H1 (cell line): ENCODE data around the gene MID1. TPM values are rescaled to one million over a fixed set of nuclear protein-coding genes. Genes with fewer than 3 reads are reported as not detected.

Source experiments
- CTCF ChIA-PET: fragments of 300-600 bp; sonication (Branson Sonifier 250); formaldehyde crosslinking; loops from one replicate; lab custom pipeline; 2021; ENCODE audit not compliant: partially characterized antibody; lab: Charles Lee
- POLR2A ChIA-PET: fragments of 300-600 bp; sonication (Branson Sonifier 250); formaldehyde crosslinking; loops from one replicate; lab custom pipeline; 2021; ENCODE audit warnings: inconsistent platforms; ENCODE audit not compliant: partially characterized antibody; lab: Charles Lee
- DNase-seq, 2 experiments: peaks; one replicate each; pipeline versions ENCODE4 v3.0.0 to v3.0.0-alpha.2; 2010 to 2022; ENCODE audit warnings: low spot score in 2 of 2, low read depth in 1 of 2, mixed read lengths in 1 of 2
- FAIRE-seq: peaks from 2 replicates; lab custom pipeline; 2011; peaks lifted over from hg19 to GRCh38; lab: Jason Lieb, UNC
- H2AFZ ChIP-seq: 2 replicates; pipeline ENCODE4 v1.8.1; 2012; ENCODE audit warnings: low read length, inconsistent platforms
- H2AK5ac ChIP-seq: 2 replicates; pipeline ENCODE4 v1.6.1; 2013; ENCODE audit warnings: low read depth, low read length
- H2BK120ac ChIP-seq: replicated peaks from 2 replicates; pipeline ENCODE3; 2013; ENCODE audit warnings: low read depth, low read length, inconsistent platforms
- H2BK12ac ChIP-seq: 2 replicates; pipeline ENCODE4 v1.6.1; 2013; ENCODE audit warnings: low read depth, low read length
- H2BK15ac ChIP-seq: 2 replicates; pipeline ENCODE4 v1.6.1; 2013; ENCODE audit warnings: low read length
- H2BK20ac ChIP-seq: 2 replicates; pipeline ENCODE4 v1.6.1; 2013; ENCODE audit warnings: low read length
- H2BK5ac ChIP-seq: 2 replicates; pipeline ENCODE4 v1.6.1; 2013; ENCODE audit warnings: low read depth, low read length
- H3K14ac ChIP-seq: 2 replicates; pipeline ENCODE4 v1.6.1; 2013; ENCODE audit warnings: inconsistent platforms; ENCODE audit not compliant: insufficient read length
- H3K18ac ChIP-seq: 2 replicates; pipeline ENCODE4 v1.6.1; 2013; ENCODE audit warnings: low read length; ENCODE audit errors: extremely low read depth
- H3K23ac ChIP-seq: 2 replicates; pipeline ENCODE4 v1.6.1; 2013; ENCODE audit warnings: inconsistent platforms; ENCODE audit not compliant: insufficient read length
- H3K23me2 ChIP-seq: 2 replicates; pipeline ENCODE4 v1.6.1; 2013; ENCODE audit warnings: low read depth, low read length
- H3K27ac ChIP-seq: 2 replicates; pipeline ENCODE4 v1.6.1; 2011; ENCODE audit warnings: low read depth, low read length, inconsistent platforms
- H3K27me3 ChIP-seq, 4 experiments: replicated peaks in 1 of 4; 1 replicate in 1 of 4; 2 replicates in 3 of 4; pipeline versions ENCODE4 v1.6.1 to v1.8.1; 2011 to 2013; ENCODE audit warnings: low read length in 3 of 4, mild to moderate bottlenecking in 3 of 4, inconsistent platforms in 2 of 4, mixed read lengths in 2 of 4, moderate library complexity in 1 of 4; ENCODE audit not compliant: control insufficient read depth in 3 of 4, insufficient read depth in 3 of 4; ENCODE audit errors: extremely low read depth in 1 of 4
- H3K36me3 ChIP-seq, 4 experiments: 2 replicates each; pipeline versions ENCODE4 v1.6.1 to v1.8.1; 2011 to 2013; ENCODE audit warnings: mild to moderate bottlenecking in 4 of 4, low read length in 3 of 4, moderate library complexity in 2 of 4, control low read depth in 1 of 4, inconsistent platforms in 1 of 4; ENCODE audit not compliant: insufficient read depth in 4 of 4, control insufficient read depth in 2 of 4
- H3K4ac ChIP-seq: replicated peaks from 2 replicates; pipeline ENCODE3; 2013; ENCODE audit warnings: low read length, low read depth, mixed read lengths, inconsistent platforms; ENCODE audit not compliant: insufficient read length
- H3K4me1 ChIP-seq, 4 experiments: replicated peaks in 1 of 4; 1 replicate in 1 of 4; 2 replicates in 3 of 4; pipeline versions ENCODE4 v1.6.1 to v1.8.1; 2011 to 2013; ENCODE audit warnings: low read length in 3 of 4, inconsistent platforms in 2 of 4, mixed read lengths in 1 of 4; ENCODE audit not compliant: insufficient read depth in 4 of 4, control insufficient read depth in 3 of 4
- H3K4me2 ChIP-seq, 2 experiments: 2 replicates each; pipeline versions ENCODE4 v1.6.1 to v1.8.1; 2011 to 2013; ENCODE audit warnings: low read depth in 2 of 2, low read length in 2 of 2, control low read depth in 1 of 2, inconsistent platforms in 1 of 2, mild to moderate bottlenecking in 1 of 2; ENCODE audit not compliant: insufficient read depth in 1 of 2
- H3K4me3 ChIP-seq, 4 experiments: fragments of 200-600, 300-600 bp in 1 of 4; sonication (generic), shearing (Covaris generic), sonication (Bioruptor Twin) in 1 of 4; 2 replicates each; pipeline versions ENCODE4 v1.5.1 to v1.8.1; 2011 to 2016; ENCODE audit warnings: low read length in 4 of 4, low read depth in 3 of 4, control low read depth in 2 of 4, inconsistent platforms in 2 of 4, mild to moderate bottlenecking in 2 of 4, mixed read lengths in 1 of 4, moderate library complexity in 1 of 4; ENCODE audit not compliant: insufficient read depth in 2 of 4; ENCODE audit errors: extremely low read depth in 1 of 4
- H3K56ac ChIP-seq: replicated peaks from 2 replicates; pipeline ENCODE3; 2013; ENCODE audit warnings: low read depth, mild to moderate bottlenecking, mixed read lengths, low read length, inconsistent platforms; ENCODE audit not compliant: insufficient read length
- H3K79me1 ChIP-seq: 2 replicates; pipeline ENCODE4 v1.6.1; 2013; ENCODE audit warnings: low read depth, low read length, control low read depth
- H3K79me2 ChIP-seq, 2 experiments: 2 replicates each; pipeline versions ENCODE4 v1.6.1 to v1.8.1; 2012 to 2013; ENCODE audit warnings: low read length in 2 of 2, mild to moderate bottlenecking in 2 of 2, inconsistent platforms in 1 of 2; ENCODE audit not compliant: insufficient read depth in 2 of 2, control insufficient read depth in 1 of 2
- H3K9ac ChIP-seq, 4 experiments: replicated peaks in 1 of 4; 1 replicate in 1 of 4; 2 replicates in 3 of 4; pipeline versions ENCODE4 v1.6.1 to v1.8.1; 2011 to 2013; ENCODE audit warnings: low read depth in 3 of 4, low read length in 3 of 4, control low read depth in 2 of 4, mild to moderate bottlenecking in 2 of 4, moderate library complexity in 2 of 4, inconsistent platforms in 1 of 4; ENCODE audit errors: extremely low read depth in 1 of 4
- H3K9me3 ChIP-seq, 2 experiments: 2 replicates each; pipeline versions ENCODE4 v1.6.1 to v1.8.1; 2012 to 2013; ENCODE audit warnings: mild to moderate bottlenecking in 2 of 2, moderate library complexity in 2 of 2, control low read depth in 1 of 2, inconsistent platforms in 1 of 2, low read depth in 1 of 2, low read length in 1 of 2, mixed read lengths in 1 of 2; ENCODE audit not compliant: insufficient read depth in 2 of 2
- H4K20me1 ChIP-seq, 2 experiments: replicated peaks in 1 of 2; 2 replicates each; pipeline versions ENCODE3 to v1.8.1; 2011 to 2013; ENCODE audit warnings: inconsistent platforms in 2 of 2, low read length in 2 of 2, mild to moderate bottlenecking in 1 of 2; ENCODE audit not compliant: insufficient read depth in 2 of 2, control insufficient read depth in 1 of 2
- H4K5ac ChIP-seq: 2 replicates; pipeline ENCODE4 v1.6.1; 2013; ENCODE audit warnings: low read length, low read depth, mixed read lengths, inconsistent platforms; ENCODE audit not compliant: insufficient read length
- H4K8ac ChIP-seq: 2 replicates; pipeline ENCODE4 v1.8.0; 2013; ENCODE audit warnings: mild to moderate bottlenecking, moderate library complexity, low read length, inconsistent platforms; ENCODE audit not compliant: insufficient read depth; ENCODE audit errors: extremely low read depth
- H4K91ac ChIP-seq: replicated peaks from 2 replicates; pipeline ENCODE3; 2013; ENCODE audit warnings: low read length, mixed read lengths, inconsistent platforms; ENCODE audit not compliant: insufficient read length
- HDAC2 ChIP-seq, 2 experiments: fragments of 300-600 bp in 1 of 2; sonication (generic) in 1 of 2; IDR thresholded peaks; 2 replicates each; pipeline ENCODE4 v1.6.1; 2011 to 2012; ENCODE audit warnings: low read depth in 2 of 2, low read length in 2 of 2, mild to moderate bottlenecking in 2 of 2, moderate library complexity in 2 of 2, borderline replicate concordance in 1 of 2, inconsistent platforms in 1 of 2
- JUND ChIP-seq: IDR thresholded peaks from 2 replicates; pipeline ENCODE4 v1.6.1; 2011; ENCODE audit warnings: mild to moderate bottlenecking, improper control_type of control experiment, low read length
- RFX5 ChIP-seq: IDR thresholded peaks from 2 replicates; pipeline ENCODE4 v1.6.1; 2011; ENCODE audit warnings: low read depth, low read length, improper control_type of control experiment, borderline replicate concordance
- polyA plus RNA-seq, 7 experiments: library from polyadenylated mRNA; depleted of rRNA in 3 of 7; stranded (reverse) in 5 of 7; unstranded in 2 of 7; fragments of >200 nt in 5 of 7; fragments of 200-250 nt in 2 of 7; gene quantifications; 1 replicate in 5 of 7; 2 replicates in 1 of 7; 4 replicates in 1 of 7; pipeline versions ENCODE4 v1.2.1 to v1.2.3, GENCODE V29; 2011 to 2013; ENCODE audit warnings: missing spikeins in 2 of 7, mixed read lengths in 2 of 7
- total RNA-seq: library from RNA; stranded (reverse); fragmentation: NEBNext Ultra II Directional; extraction: Animal tissue kit (Norgen Biotek cat#: 25700); gene quantifications from 2 replicates; pipeline ENCODE4 v1.2.1, GENCODE V29; 2021

The MID1 gene
- total and polyA plus RNA-seq, 2 of the 8 experiments (the other 6 are each of a cell fraction or from before 2014, with no cell fraction given) = 12.9 to 54.3 TPM

- FAIRE-seq (no peak), DNase-seq (no peak)
- POLR2A ChIA-PET = interaction anchor here (0.6 kb wide), 1 partner anchor 144 kb away, joined by 3 read pairs; no protein-coding TSS in a partner anchor
These were observed 221.2 kb downstream of the MID1 start for GRCh38 chrX:10399043-10399741.

More at GRCh38 chrX:10399043-10399741, 221.2 kb downstream of the MID1 start:
- H3K4me2 ChIP-seq = no peak overlapping the region
- CTCF ChIA-PET = interaction anchor here (1.2 kb wide), 1 partner anchor 194 kb away, joined by 3 read pairs; no protein-coding TSS in a partner anchor
- no peak overlapping the region for H2AFZ ChIP-seq
- no peak overlapping the region for H3K4me3 ChIP-seq
- TF ChIP-seq JUND = no peak
- TF ChIP-seq HDAC2 (IDR thresholded peaks at IDR 0.05; ENCODE audit: borderline replicate concordance in 1 of 2, low read depth in 2 of 2, low read length in 2 of 2) = no peak
- TF ChIP-seq RFX5 = no peak
- H3K23me2 ChIP-seq = no peaks in the 10 kb centered on the region
- no peak overlapping the region for H4K8ac ChIP-seq
- H2BK5ac ChIP-seq = no peak overlapping the region
- no peak overlapping the region for H2BK20ac ChIP-seq
- H3K56ac ChIP-seq = no peak overlapping the region
- no peak overlapping the region for H2BK15ac ChIP-seq
- H2AK5ac ChIP-seq = no peak overlapping the region
- H3K27ac ChIP-seq = no peak overlapping the region
- no peak overlapping the region for H2BK12ac ChIP-seq
- no peak overlapping the region for H4K91ac ChIP-seq
- H3K79me1 ChIP-seq = no peaks in the 10 kb centered on the region
- H3K18ac ChIP-seq = no peak overlapping the region
- no peaks in the 10 kb centered on the region for H3K36me3 ChIP-seq
- no peaks in the 10 kb centered on the region for H3K27me3 ChIP-seq
- H4K5ac ChIP-seq = no peak overlapping the region
- no peak overlapping the region for H3K14ac ChIP-seq
- peaks cover 0 to 5% (median 0%) of the 10 kb centered on the region in 4 experiments; a peak in 1 of 7 replicates for H3K4me1 ChIP-seq
- H3K79me2 ChIP-seq = no peaks in the 10 kb centered on the region
- H3K9me3 ChIP-seq = no peaks in the 10 kb centered on the region
- no peak overlapping the region for H3K23ac ChIP-seq
- H3K4ac ChIP-seq = no peak overlapping the region
- H4K20me1 ChIP-seq = no peaks in the 10 kb centered on the region
- H3K9ac ChIP-seq = no peak overlapping the region
- H2BK120ac ChIP-seq = no peak overlapping the region
